Transverse colon (tissue), 4 donors: ENCODE measurements around the gene SPAG7. TPM values are rescaled to one million over a fixed set of nuclear protein-coding genes. Genes with fewer than 3 reads are reported as not detected.

Source experiments
- DNase-seq: peaks from one replicate; pipeline ENCODE4 v3.0.0-alpha.2; 2019
- H3K27ac ChIP-seq, 4 donors: fragments of 200-600 bp; sonication (generic); 2 replicates each; pipeline ENCODE4 v1.5.1; 2016 to 2018; ENCODE audit warnings: inconsistent platforms in 4 of 4
- H3K27me3 ChIP-seq: fragments of 200-600 bp; sonication (generic); 2 replicates; pipeline ENCODE4 v1.5.1; 2017; ENCODE audit warnings: inconsistent platforms
- H3K36me3 ChIP-seq, 4 donors: fragments of 200-600 bp; sonication (generic); 2 replicates each; pipeline ENCODE4 v1.5.1; 2017 to 2019; ENCODE audit warnings: inconsistent platforms in 4 of 4
- H3K4me1 ChIP-seq, 4 donors: fragments of 200-600 bp; sonication (generic); 2 replicates each; pipeline ENCODE4 v1.5.1; 2017 to 2020; ENCODE audit warnings: inconsistent platforms in 4 of 4
- H3K4me3 ChIP-seq, 4 donors: fragments of 200-600 bp; sonication (generic); 1 replicate in 1 of 4; 2 replicates in 3 of 4; pipeline versions ENCODE4 v1.5.1 to v1.6.1; 2017 to 2019; ENCODE audit warnings: inconsistent platforms in 4 of 4
- H3K9me3 ChIP-seq, 2 donors: fragments of 200-600 bp; sonication (generic); 2 replicates each; pipeline ENCODE4 v1.5.1; 2017 to 2019; ENCODE audit warnings: inconsistent platforms in 2 of 2
- CTCF ChIP-seq, 5 experiments: fragments of 200-600 bp in 3 of 5; fragments of 450-650 bp in 2 of 5; sonication (generic) in 3 of 5; IDR thresholded peaks; 1 replicate in 2 of 5; 2 replicates in 3 of 5; pipeline ENCODE4 v1.5.1; 2016 to 2017; ENCODE audit warnings: antibody characterized with exemption in 5 of 5, inconsistent platforms in 3 of 5, mild to moderate bottlenecking in 2 of 5, moderate library complexity in 1 of 5
- EP300 ChIP-seq: sonication (generic); formaldehyde crosslinking; IDR thresholded peaks from one replicate; pipeline ENCODE4 v1.6.1; 2017; ENCODE audit warnings: antibody characterized with exemption, low read depth
- POLR2A ChIP-seq: fragments of 450-650 bp; IDR thresholded peaks from one replicate; pipeline ENCODE4 v1.6.1; 2016; ENCODE audit warnings: antibody characterized with exemption, mild to moderate bottlenecking, moderate library complexity
- POLR2AphosphoS5 ChIP-seq, 3 donors: sonication (generic); formaldehyde crosslinking; IDR thresholded peaks; one replicate each; pipeline ENCODE4 v1.6.1; 2016; ENCODE audit warnings: antibody characterized with exemption in 3 of 3
- WGBS, 2 donors: methylation state at CpG; one replicate each; pipeline ENCODE4 v1.1.5; 2018; ENCODE audit warnings: low coverage in 1 of 2; 5-methylcytosine and 5-hydroxymethylcytosine counted together
- in situ Hi-C, 4 donors: fragments of 200-750 bp; cut with MboI; loops; one replicate each; pipeline versions ENCODE4 v1.15.0 to v1.15.1; 2017; ENCODE audit warnings: low sequenced_read_pairs in 3 of 4, low pct_ligation_motif_present in 1 of 4, low pct_unique_long_range_greater_than_20kb in 1 of 4
- intact Hi-C: fragments of 100-400 bp; cut with DNase I; formaldehyde crosslinking; loops from one replicate; pipeline ENCODE4 v1.15.1; 2023; ENCODE audit warnings: low total_unique reads
- total RNA-seq, 4 donors: library from RNA; depleted of rRNA; stranded (reverse); fragments of >200 nt; gene quantifications; one replicate each; pipeline ENCODE4 v1.1.0, GENCODE V29; 2016

The SPAG7 gene
- total RNA-seq, 4 donors from 2014 or later, result 8.2 to 64.7 (median 47.4) TPM

- Histone ChIP-seq H3K9me3 (no peaks in the 10 kb centered on the region), H3K27ac (no peak overlapping the region), H3K27me3 (no peaks in the 10 kb centered on the region), H3K36me3 (peaks cover 0 to 9% (median 4%) of the 10 kb centered on the region in 4 donors), H3K4me3 (no peak overlapping the region), H3K4me1 (peaks cover 17 to 23% (median 20%) of the 10 kb centered on the region in 4 donors)
- TF ChIP-seq POLR2A (no peak), POLR2AphosphoS5 (IDR thresholded peaks at IDR 0.05) (no peak), CTCF (IDR thresholded peaks at IDR 0.05) (no peak), EP300 (no peak)
- no peak for DNase-seq
- in situ Hi-C loops, result no loop called here
- intact Hi-C loops, result loop anchor here (10.0 kb wide), 1 partner anchor 49 kb away; the partner anchor contains the start of gene CAMTA2
Observed at GRCh38 chr17:4935650-4936049, 32.0 kb downstream of the SPAG7 start.

DNA sequence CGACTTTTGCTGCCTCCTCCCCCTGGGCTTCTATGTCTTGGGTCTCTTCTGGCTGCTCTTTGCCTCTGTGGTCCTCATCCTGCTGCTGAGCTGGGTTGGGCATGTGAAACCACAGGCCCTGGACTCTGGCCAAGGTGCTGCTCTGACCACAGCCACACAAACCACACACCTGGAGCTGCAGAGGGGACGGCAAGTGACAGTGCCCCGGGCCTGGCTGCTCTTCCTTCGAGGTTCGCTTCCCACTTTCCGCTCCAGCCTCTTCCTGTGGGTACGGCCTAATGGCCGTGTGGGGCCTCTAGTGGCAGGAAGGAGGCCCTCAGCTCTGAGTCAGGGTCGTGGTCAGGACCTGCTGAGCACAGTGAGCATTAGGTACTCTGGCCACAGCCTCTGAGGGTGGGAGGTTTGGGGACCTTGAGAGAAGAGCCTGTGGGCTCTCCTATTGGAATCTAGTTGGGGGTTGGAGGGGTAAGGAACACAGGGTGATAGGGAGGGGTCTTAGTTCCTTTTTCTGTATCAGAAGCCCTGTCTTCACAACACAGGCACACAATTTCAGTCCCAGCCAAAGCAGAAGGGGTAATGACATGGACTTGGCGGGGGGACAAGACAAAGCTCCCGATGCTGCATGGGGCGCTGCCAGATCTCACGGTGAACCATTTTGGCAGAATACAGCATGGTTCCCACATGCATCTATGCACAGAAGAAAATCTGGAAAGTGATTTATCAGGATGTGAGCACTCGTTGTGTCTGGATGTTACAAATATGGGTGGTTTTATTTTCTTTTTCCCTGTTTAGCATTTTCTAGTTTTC lies 33.2 kb downstream of the SPAG7 start:
- in situ Hi-C loops, result no loop called here
- Histone ChIP-seq H3K9me3 (no peaks in the 10 kb centered on the region), H3K36me3 (peaks cover 0 to 9% (median 4%) of the 10 kb centered on the region in 4 donors), H3K4me1 (peaks cover 17 to 23% (median 19%) of the 10 kb centered on the region in 4 donors), H3K27ac (peak overlapping the region in 1 of 4 donors; percentile 4), H3K27me3 (no peaks in the 10 kb centered on the region), H3K4me3 (no peak overlapping the region)
- peak; percentile 65 for DNase-seq
- no peak for TF ChIP-seq POLR2AphosphoS5 (IDR thresholded peaks at IDR 0.05)
- TF ChIP-seq POLR2A, result no peak
- TF ChIP-seq EP300, result no peak
- intact Hi-C loops, result loop anchor here (10.0 kb wide), 1 partner anchor 50 kb away; the partner anchor contains the start of gene CAMTA2
- WGBS, 2 donors, result 31 to 58% methylated on average over 4 to 14 of the region's 14 CpGs

DNA sequence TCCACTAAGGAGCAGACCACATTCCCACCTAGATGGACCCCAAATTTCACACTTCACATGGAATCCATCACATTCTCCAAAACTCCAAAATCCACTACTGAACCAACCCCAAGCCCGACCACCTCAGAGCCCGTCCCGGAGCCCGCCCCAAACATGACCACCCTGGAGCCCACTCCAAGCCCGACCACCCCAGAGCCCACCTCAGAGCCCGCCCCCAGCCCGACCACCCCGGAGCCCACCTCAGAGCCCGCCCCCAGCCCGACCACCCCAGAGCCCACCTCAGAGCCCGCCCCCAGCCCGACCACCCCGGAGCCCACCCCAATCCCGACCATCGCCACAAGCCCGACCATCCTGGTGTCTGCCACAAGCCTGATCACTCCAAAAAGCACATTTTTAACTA lies 34.0 kb downstream of the SPAG7 start:
- peaks cover 11 to 16% (median 14%) of the 10 kb centered on the region in 4 donors for H3K4me1 ChIP-seq
- DNase-seq, result no peak
- no peak overlapping the region for H3K4me3 ChIP-seq
- H3K9me3 ChIP-seq, result no peaks in the 10 kb centered on the region
- in situ Hi-C loops (no loop called here), intact Hi-C loops (loop anchor here (10.0 kb wide), 1 partner anchor 51 kb away; the partner anchor contains the start of gene CAMTA2)
- TF ChIP-seq POLR2AphosphoS5 (IDR thresholded peaks at IDR 0.05) (no peak), POLR2A (no peak), CTCF (IDR thresholded peaks at IDR 0.05) (no peak), EP300 (no peak)
- H3K27me3 ChIP-seq, result no peaks in the 10 kb centered on the region
- 76% methylated on average over 12 of the region's 16 CpGs; no CpG with 5 or more reads in 1 of the 2 donors for WGBS, 2 donors
- no peak overlapping the region for H3K27ac ChIP-seq
- H3K36me3 ChIP-seq, result peaks cover 0 to 9% (median 4%) of the 10 kb centered on the region in 4 donors

DNA sequence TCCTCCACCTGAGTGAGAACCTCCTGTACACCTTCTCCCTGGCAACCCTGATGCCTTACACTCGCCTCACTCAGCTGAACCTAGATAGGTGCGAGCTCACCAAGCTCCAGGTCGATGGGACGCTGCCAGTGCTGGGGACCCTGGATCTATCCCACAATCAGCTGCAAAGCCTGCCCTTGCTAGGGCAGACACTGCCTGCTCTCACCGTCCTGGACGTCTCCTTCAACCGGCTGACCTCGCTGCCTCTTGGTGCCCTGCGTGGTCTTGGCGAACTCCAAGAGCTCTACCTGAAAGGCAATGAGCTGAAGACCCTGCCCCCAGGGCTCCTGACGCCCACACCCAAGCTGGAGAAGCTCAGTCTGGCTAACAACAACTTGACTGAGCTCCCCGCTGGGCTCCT lies 34.9 kb downstream of the SPAG7 start:
- in situ Hi-C loops (no loop called here), intact Hi-C loops (loop anchor here (10.0 kb wide), 1 partner anchor 52 kb away; the partner anchor contains the start of gene CAMTA2)
- Histone ChIP-seq H3K27me3 (no peaks in the 10 kb centered on the region), H3K4me3 (no peak overlapping the region), H3K36me3 (peaks cover 0 to 9% (median 3%) of the 10 kb centered on the region in 4 donors), H3K9me3 (no peaks in the 10 kb centered on the region), H3K27ac (no peak overlapping the region), H3K4me1 (peaks cover 3 to 8% (median 7%) of the 10 kb centered on the region in 4 donors)
- 90% methylated on average over 9 of the region's 12 CpGs; no CpG with 5 or more reads in 1 of the 2 donors for WGBS, 2 donors
- DNase-seq, result no peak
- no peak for TF ChIP-seq CTCF (IDR thresholded peaks at IDR 0.05)
- TF ChIP-seq POLR2AphosphoS5 (IDR thresholded peaks at IDR 0.05), result no peak
- no peak for TF ChIP-seq POLR2A
